Peyer's patch (tissue), 4 donors: ENCODE data around the gene ZNF735. TPM values are rescaled to one million over a fixed set of nuclear protein-coding genes. Genes with fewer than 3 reads are reported as not detected.
"Not testable (repeated sequence)": the region's sequence is repeated elsewhere in the genome, so short reads cannot be mapped to it uniquely, and the experiment has no call there.

Experiments used
- DNase-seq, 3 donors: peaks; one replicate each; pipeline ENCODE4 v3.0.0-alpha.2; 2017 to 2019
- H3K27ac ChIP-seq, 4 donors: fragments of 200-600 bp; sonication (generic); one replicate each; pipeline ENCODE4 v1.5.1; 2016 to 2019
- H3K27me3 ChIP-seq, 2 donors: fragments of 200-600 bp; sonication (generic); one replicate each; pipeline ENCODE4 v1.5.1; 2019
- H3K36me3 ChIP-seq, 3 donors: fragments of 200-600 bp; sonication (generic); one replicate each; pipeline ENCODE4 v1.5.1; 2016 to 2019
- H3K4me1 ChIP-seq, 4 donors: fragments of 200-600 bp; sonication (generic); one replicate each; pipeline ENCODE4 v1.5.1; 2016 to 2019
- H3K4me3 ChIP-seq, 4 donors: fragments of 200-600 bp; sonication (generic); 1 replicate in 3 of 4; 2 replicates in 1 of 4; pipeline ENCODE4 v1.5.1; 2016 to 2019; ENCODE audit warnings: mild to moderate bottlenecking in 1 of 4
- H3K9me3 ChIP-seq, 4 donors: fragments of 200-600 bp; sonication (generic); one replicate each; pipeline ENCODE4 v1.5.1; 2016 to 2019; ENCODE audit warnings: mild to moderate bottlenecking in 1 of 4
- POLR2A ChIP-seq, 2 donors: fragments of 450-650 bp; IDR thresholded peaks; one replicate each; pipeline ENCODE4 v1.5.1; 2017; ENCODE audit warnings: antibody characterized with exemption in 2 of 2, mild to moderate bottlenecking in 2 of 2, moderate library complexity in 2 of 2
- total RNA-seq, 4 donors: library from RNA; depleted of rRNA; stranded (reverse); fragments of >200 nt; gene quantifications; one replicate each; pipeline ENCODE4 v1.1.0, GENCODE V29; 2016
- TF ChIP-seq, protein P1 (sequence below), 6 experiments: fragments of 450-650 bp in 4 of 6; fragments of 200-600 bp in 2 of 6; sonication (generic) in 1 of 6; IDR thresholded peaks; one replicate each; pipeline ENCODE4 v1.5.1; 2017 to 2019; ENCODE audit warnings: antibody characterized with exemption in 6 of 6, mild to moderate bottlenecking in 3 of 6, moderate library complexity in 1 of 6

The ZNF735 gene
- not detected for total RNA-seq

DNA sequence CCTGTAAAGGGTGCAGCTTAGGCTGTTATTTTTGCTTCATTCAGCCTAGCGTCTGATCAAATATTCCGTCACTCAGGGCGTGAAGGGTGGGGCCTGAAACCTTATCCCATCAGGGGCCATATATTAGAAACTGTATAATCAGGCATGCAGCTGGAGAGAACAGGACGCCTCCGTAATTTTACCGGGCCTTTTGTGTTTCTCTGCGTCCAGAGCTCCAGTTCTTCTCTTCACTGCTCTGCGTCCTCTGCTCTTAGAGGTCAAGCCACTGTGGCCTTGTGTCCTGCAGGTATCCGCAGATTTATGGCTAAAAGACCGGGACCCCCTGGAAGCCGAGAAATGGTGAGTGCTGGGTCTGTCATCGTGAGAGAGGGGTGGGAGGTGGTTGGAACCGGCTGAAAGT lies at the start of gene ZNF735:
Gene ZNF735, plus strand, starts transcription at position 301 of the 400 bp plus-strand sequence. Its CDS starts 0 bp downstream, at position 301.
- Histone ChIP-seq H3K4me1 (no peaks in the 10 kb centered on the region), H3K27me3 (no peaks in the 10 kb centered on the region), H3K9me3 (peaks cover 0 to 4% (median 0%) of the 10 kb centered on the region in 4 donors), H3K36me3 (no peaks in the 10 kb centered on the region), H3K4me3 (no peak within 1 kb of the TSS), H3K27ac (no peak within 1 kb of the TSS)
- DNase-seq, result no peak
- TF ChIP-seq, protein P1, sequence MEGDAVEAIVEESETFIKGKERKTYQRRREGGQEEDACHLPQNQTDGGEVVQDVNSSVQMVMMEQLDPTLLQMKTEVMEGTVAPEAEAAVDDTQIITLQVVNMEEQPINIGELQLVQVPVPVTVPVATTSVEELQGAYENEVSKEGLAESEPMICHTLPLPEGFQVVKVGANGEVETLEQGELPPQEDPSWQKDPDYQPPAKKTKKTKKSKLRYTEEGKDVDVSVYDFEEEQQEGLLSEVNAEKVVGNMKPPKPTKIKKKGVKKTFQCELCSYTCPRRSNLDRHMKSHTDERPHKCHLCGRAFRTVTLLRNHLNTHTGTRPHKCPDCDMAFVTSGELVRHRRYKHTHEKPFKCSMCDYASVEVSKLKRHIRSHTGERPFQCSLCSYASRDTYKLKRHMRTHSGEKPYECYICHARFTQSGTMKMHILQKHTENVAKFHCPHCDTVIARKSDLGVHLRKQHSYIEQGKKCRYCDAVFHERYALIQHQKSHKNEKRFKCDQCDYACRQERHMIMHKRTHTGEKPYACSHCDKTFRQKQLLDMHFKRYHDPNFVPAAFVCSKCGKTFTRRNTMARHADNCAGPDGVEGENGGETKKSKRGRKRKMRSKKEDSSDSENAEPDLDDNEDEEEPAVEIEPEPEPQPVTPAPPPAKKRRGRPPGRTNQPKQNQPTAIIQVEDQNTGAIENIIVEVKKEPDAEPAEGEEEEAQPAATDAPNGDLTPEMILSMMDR (IDR thresholded peaks at IDR 0.05), result no peak

DNA sequence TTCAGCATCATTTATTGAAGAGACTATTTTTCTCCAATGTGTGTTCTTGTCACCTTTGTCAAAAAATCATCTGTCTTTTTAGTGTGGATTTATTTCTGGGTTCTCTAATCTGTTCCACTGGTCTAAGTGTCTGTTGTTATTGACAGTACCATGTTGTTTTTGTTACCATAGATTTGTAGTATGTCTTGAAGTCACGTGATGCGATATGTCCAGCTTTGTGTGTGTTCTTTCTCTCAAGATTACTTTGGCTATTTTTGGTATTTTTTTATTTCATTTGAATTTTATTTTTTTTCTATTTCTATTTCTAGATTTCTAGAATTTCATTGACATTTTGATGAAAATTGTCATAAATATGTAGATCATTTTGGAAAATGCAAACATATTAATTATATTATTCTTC lies 36.0 kb upstream of the ZNF735 start:
- not testable (repeated sequence) for H3K27me3 ChIP-seq, H3K4me1 ChIP-seq, H3K9me3 ChIP-seq, DNase-seq, H3K36me3 ChIP-seq, H3K27ac ChIP-seq, H3K4me3 ChIP-seq

DNA sequence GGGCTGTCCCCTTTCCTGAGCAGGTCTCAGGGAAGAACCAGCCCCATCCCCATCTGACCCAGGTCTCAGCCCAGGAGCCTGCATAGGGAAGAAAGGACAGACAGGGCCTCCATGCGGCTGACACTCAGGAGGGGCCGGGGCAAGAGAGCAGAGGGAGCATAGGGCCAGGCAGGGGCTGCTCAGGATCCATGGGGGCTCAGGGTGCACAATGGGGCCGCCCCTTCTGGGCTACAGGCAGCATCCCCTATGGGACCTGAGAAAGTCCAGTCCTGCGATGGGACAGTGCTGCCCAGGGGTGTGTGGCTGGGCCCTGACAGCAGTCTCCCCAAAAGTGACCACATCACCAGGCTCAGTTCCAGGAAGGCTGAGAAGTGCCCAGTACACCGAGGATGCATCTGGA lies 32.7 kb upstream of the ZNF735 start:
- Histone ChIP-seq H3K4me1 (no peaks in the 10 kb centered on the region), H3K27me3 (no peaks in the 10 kb centered on the region), H3K4me3 (no peak overlapping the region), H3K36me3 (no peaks in the 10 kb centered on the region), H3K9me3 (peaks cover 0 to 6% (median 0%) of the 10 kb centered on the region in 4 donors), H3K27ac (no peak overlapping the region)
- no peak for TF ChIP-seq POLR2A (IDR thresholded peaks at IDR 0.05)
- TF ChIP-seq, protein P1 (IDR thresholded peaks at IDR 0.05), result no peak
- no peak for DNase-seq

DNA sequence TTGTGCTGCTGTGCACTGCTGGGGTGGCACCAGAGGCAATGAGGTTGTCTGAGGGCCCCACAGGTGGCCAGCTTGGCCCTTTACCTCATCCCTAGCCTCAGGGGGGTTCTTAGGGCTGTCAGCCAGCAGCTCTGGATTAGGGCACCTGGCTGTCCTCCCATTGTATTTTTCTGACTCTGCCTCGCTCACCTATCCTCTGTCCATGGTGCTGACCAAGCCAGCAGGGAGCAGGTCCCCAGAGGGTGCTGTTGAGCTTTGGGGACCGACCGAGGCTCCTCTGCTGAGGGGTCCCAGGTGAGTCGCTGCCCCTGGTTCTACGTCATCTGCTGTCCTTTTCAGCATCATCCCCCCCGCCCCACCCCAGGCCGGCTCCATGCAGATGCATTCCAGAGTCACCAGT lies 32.1 kb upstream of the ZNF735 start:
- Histone ChIP-seq H3K4me3 (no peak overlapping the region), H3K27me3 (no peaks in the 10 kb centered on the region), H3K9me3 (peaks cover 0 to 6% (median 0%) of the 10 kb centered on the region in 4 donors), H3K4me1 (no peaks in the 10 kb centered on the region), H3K27ac (no peak overlapping the region), H3K36me3 (no peaks in the 10 kb centered on the region)
- TF ChIP-seq, protein P1 (IDR thresholded peaks at IDR 0.05), result no peak
- no peak for TF ChIP-seq POLR2A (IDR thresholded peaks at IDR 0.05)
- DNase-seq, result no peak

DNA sequence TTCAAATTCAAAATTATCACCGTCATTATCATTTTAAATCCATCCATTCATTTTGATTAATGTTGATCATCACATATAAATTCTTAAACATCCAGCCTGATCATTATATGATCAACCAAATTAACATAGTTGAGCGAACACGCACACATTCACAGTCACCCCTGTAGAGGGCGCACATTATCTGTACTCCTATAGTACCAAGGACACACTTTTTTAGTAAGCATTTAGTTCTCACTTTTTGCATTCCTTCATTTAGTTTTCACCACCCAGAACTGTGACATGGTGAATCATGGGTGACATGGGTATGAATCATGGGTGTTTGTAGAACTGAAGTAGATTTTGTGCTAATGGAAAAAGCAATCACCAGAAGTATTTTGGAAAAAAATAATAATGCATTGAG lies 26.0 kb upstream of the ZNF735 start:
- Histone ChIP-seq H3K9me3 (peaks cover 0 to 14% (median 2%) of the 10 kb centered on the region in 4 donors), H3K36me3 (no peaks in the 10 kb centered on the region), H3K27ac (no peak overlapping the region), H3K4me1 (no peaks in the 10 kb centered on the region), H3K27me3 (no peaks in the 10 kb centered on the region), H3K4me3 (no peak overlapping the region)
- no peak for DNase-seq
- no peak for TF ChIP-seq POLR2A (IDR thresholded peaks at IDR 0.05)

DNA sequence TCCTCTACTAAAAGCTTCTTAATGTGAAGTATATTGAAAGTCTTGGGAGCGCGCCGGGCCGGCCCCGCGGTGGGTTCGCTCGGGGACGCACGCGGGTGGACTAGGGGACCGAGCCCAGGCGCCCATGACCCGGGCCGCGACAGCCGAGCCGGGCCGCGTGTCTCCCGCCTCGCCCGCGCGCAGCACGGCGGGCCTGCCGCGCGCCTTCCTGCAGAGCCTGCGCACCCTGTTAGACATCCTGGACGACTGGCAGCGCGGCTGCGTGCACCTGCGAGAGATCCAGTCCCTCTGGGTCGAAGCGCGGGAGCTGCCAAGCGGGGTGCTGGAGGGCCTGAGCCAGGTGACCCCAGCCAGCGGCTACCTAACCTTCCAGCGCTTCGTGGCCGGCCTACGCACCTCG lies 25.4 kb upstream of the ZNF735 start:
- Histone ChIP-seq H3K4me1 (no peaks in the 10 kb centered on the region), H3K27ac (no peak overlapping the region), H3K9me3 (peaks cover 0 to 14% (median 2%) of the 10 kb centered on the region in 4 donors), H3K36me3 (no peaks in the 10 kb centered on the region), H3K27me3 (no peaks in the 10 kb centered on the region), H3K4me3 (no peak overlapping the region)
- TF ChIP-seq, protein P1 (IDR thresholded peaks at IDR 0.05), result no peak
- TF ChIP-seq POLR2A (IDR thresholded peaks at IDR 0.05), result no peak
- DNase-seq, result no peak
